ENCODE data around the gene PACSIN1.

GRCh38 chr6:34439442-34439841 lies 26.4 kb upstream of the PACSIN1 start:
- TF ChIP-seq CTCF (IDR thresholded peaks at IDR 0.05) (no peak), POLR2A (IDR thresholded peaks at IDR 0.05) (no peak)
